ENCODE data around the gene KIR3DL3.
"Not testable (repeated sequence)": the region's sequence is repeated elsewhere in the genome, so short reads cannot be mapped to it uniquely, and the experiment has no call there.

The KIR3DL3 gene

DNA sequence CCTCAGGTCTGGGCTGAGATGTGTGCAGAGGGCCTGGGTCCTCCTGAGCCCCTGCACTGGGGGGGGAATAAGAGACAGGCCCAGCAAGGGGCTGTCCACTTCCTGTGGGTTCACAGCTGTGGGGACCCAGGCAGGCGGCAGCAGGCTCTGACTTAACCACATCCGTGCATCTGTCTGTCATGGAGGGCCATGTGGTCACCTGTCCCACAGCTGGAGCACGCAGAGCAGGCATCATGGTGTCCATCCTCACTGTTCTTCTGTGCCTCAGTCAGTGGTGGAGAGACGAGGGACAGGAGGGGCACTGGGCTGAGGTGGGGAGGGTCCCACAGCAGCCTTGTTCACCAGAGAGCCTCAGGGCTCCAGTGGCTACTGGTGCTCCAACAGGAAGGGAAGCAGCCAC is 16.3 kb upstream of the KIR3DL3 start:
- no peak for DNase-seq (ENCODE audit: low spot score)
- ChIA-PET CTCF (no interaction called here), POLR2A (ENCODE audit: low non-redundant PET) (no interaction called here)
- TF ChIP-seq, protein P1, sequence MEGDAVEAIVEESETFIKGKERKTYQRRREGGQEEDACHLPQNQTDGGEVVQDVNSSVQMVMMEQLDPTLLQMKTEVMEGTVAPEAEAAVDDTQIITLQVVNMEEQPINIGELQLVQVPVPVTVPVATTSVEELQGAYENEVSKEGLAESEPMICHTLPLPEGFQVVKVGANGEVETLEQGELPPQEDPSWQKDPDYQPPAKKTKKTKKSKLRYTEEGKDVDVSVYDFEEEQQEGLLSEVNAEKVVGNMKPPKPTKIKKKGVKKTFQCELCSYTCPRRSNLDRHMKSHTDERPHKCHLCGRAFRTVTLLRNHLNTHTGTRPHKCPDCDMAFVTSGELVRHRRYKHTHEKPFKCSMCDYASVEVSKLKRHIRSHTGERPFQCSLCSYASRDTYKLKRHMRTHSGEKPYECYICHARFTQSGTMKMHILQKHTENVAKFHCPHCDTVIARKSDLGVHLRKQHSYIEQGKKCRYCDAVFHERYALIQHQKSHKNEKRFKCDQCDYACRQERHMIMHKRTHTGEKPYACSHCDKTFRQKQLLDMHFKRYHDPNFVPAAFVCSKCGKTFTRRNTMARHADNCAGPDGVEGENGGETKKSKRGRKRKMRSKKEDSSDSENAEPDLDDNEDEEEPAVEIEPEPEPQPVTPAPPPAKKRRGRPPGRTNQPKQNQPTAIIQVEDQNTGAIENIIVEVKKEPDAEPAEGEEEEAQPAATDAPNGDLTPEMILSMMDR (conservative IDR thresholded peaks at IDR 0.05; ENCODE audit: low read depth): no peak
- no peak overlapping the region for H3K27ac ChIP-seq

DNA sequence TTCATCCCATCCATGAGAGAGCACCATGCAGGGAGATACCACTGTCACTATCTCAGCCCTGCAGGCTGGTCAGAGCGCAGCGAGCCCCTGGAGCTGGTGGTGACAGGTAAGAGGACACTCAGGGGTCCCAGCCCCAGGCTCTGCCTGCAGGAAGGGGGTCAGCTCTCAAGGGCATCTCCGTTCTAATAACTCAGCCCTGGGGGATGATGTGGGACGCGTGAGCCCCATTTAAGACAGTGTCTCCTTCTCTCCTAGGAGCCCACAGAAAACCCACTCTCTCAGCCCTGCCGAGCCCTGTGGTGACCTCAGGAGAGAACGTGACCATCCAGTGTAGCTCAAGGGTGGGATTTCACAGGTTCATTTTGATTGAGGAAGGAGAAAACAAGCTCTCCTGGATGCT is 15.5 kb upstream of the KIR3DL3 start:
- DNase-seq (ENCODE audit: low spot score): no peak
- TF ChIP-seq, protein P1 (conservative IDR thresholded peaks at IDR 0.05; ENCODE audit: low read depth): no peak
- ChIA-PET POLR2A (ENCODE audit: low non-redundant PET) (no interaction called here), CTCF (interaction anchor here (0.6 kb wide), 1 partner anchor 1308 kb away, joined by 4 read pairs; no protein-coding TSS in a partner anchor)
- H3K27ac ChIP-seq: no peak overlapping the region

DNA sequence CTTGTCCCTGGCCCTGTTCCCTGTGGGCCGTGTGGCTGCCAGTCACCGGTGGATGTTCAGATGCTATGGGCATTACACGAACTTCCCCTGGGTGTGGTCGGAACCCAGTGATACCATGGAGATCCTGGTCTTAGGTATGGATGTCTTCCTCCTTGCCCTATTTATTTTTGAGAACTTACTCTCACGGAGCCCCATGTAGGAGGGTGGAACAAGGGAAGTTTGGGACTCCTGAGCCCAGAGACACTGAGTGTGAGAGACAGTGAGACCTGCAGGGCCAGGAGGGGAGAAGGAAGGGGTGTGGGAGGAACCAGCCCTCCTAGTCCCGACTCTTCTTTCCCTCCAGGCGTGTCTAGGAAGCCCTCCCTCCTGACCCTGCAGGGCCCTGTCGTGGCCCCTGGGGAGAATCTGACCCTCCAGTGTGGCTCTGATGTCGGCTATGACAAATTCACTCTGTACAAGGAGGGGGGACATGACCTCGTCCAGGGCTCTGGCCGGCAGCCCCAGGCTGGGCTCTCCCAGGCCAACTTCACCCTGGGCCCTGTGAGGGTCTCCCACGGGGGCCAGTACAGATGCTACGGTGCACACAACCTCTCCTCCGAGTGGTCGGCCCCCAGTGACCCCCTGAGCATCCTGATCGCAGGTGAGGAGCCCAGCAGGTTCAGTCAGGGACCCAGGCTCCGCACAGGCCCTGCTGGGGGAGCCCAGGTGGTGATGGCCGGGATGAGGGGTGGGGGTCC is 14.9 kb upstream of the KIR3DL3 start:
- ChIA-PET POLR2A (ENCODE audit: low non-redundant PET) (no interaction called here), CTCF (no interaction called here)
- TF ChIP-seq, protein P1 (conservative IDR thresholded peaks at IDR 0.05; ENCODE audit: low read depth): no peak
- DNase-seq (ENCODE audit: low spot score): no peak
- H3K27ac ChIP-seq: no peak overlapping the region

DNA sequence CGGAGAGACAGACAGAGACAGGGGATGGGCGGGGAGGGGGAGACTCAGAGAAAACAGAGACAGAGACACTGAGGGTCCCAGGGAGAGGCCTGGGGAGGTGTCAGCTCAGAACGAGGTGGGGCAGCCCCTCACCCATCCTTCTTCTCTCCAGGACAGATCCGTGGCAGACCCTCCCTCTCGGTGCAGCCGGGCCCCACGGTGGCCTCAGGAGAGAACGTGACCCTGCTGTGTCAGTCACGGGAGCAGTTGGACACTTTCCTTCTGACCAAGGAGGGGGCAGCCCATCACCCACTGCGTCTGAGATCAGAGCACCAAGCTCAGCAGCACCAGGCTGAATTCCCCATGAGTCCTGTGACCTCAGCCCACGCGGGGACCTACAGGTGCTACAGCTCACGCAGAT is 14.3 kb upstream of the KIR3DL3 start:
- POLR2A ChIA-PET (ENCODE audit: low non-redundant PET); DNase-seq (ENCODE audit: low spot score); H3K27ac ChIP-seq: not testable (repeated sequence)
- CTCF ChIA-PET: interaction anchor here (0.6 kb wide), 1 partner anchor 444 kb away, joined by 3 read pairs; no protein-coding TSS in a partner anchor

DNA sequence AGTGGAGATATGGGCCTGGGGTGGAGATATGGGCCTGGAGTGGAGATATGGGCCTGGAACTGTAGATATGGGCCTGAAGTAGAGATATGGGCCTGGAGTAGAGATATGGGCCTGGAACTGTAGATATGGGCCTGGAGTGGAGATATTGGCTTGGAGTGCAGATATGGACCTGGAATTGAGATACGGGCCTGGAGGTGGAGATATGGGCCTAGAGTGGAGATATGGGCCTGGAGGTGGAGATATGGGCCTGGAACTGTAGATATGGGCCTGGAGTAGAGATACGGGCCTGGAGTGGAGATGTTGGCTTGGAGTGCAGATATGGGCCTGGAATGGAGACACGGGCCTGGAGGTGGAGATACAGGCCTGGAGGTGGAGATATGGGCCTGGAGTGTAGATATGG is 402 bp downstream of the KIR3DL3 start:
- ChIA-PET POLR2A (ENCODE audit: low non-redundant PET) (no interaction called here), CTCF (no interaction called here)
- TF ChIP-seq, protein P1 (conservative IDR thresholded peaks at IDR 0.05; ENCODE audit: low read depth): no peak
- DNase-seq (ENCODE audit: low spot score): no peak
- H3K27ac ChIP-seq: no peak overlapping the region

DNA sequence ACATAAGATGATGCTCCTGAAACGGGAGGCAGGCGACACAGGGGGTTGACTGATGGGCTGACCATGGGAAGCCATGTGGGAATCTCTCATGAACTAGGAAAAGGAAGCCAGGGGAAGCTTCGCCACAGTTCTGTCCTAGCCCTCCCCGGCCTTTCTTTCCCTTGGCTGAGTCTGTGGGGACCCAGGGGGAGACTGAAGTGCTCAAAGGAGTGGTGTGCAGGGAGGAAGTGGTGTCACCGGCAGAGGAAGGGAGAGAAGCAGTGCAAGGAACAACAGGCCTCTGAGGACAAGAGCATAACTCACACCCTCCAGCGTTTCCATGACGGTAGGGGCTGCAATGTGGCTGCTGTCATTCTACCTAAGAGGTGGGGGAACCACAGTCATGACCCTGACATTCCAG is 1.1 kb downstream of the KIR3DL3 start:
- DNase-seq (ENCODE audit: low spot score): no peak
- CTCF ChIA-PET: no interaction called here
- POLR2A ChIA-PET (ENCODE audit: low non-redundant PET): no interaction called here
- no peak overlapping the region for H3K27ac ChIP-seq
- TF ChIP-seq, protein P1 (conservative IDR thresholded peaks at IDR 0.05; ENCODE audit: low read depth): no peak

DNA sequence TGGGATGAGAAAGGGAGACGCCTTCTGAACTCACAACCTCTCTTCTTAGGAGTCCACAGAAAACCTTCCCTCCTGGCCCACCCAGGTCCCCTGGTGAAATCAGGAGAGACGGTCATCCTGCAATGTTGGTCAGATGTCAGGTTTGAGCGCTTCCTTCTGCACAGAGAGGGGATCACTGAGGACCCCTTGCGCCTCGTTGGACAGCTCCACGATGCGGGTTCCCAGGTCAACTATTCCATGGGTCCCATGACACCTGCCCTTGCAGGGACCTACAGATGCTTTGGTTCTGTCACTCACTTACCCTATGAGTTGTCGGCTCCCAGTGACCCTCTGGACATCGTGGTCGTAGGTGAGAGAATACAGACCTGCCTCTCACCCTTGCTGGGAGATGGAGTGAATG is 3.3 kb downstream of the KIR3DL3 start:
- H3K27ac ChIP-seq: no peak overlapping the region
- no peak for DNase-seq (ENCODE audit: low spot score)
- CTCF ChIA-PET: no interaction called here
- TF ChIP-seq, protein P1 (conservative IDR thresholded peaks at IDR 0.05; ENCODE audit: low read depth): no peak
- POLR2A ChIA-PET (ENCODE audit: low non-redundant PET): no interaction called here
